GM12875 (cell line): ENCODE data around the gene WNK3.

Source experiments
- H3K4me3 ChIP-seq: one replicate; pipeline ENCODE4 v1.5.1; 2011; ENCODE audit warnings: low read depth, low read length, control low read depth
- TF ChIP-seq, protein P1 (sequence below): IDR thresholded peaks from 2 replicates; pipeline ENCODE4 v1.5.1; 2011; ENCODE audit warnings: low read depth, mild to moderate bottlenecking, control low read depth, inconsistent platforms, low read length, moderate library complexity, borderline replicate concordance; ENCODE audit not compliant: insufficient read depth

Gene WNK3

DNA sequence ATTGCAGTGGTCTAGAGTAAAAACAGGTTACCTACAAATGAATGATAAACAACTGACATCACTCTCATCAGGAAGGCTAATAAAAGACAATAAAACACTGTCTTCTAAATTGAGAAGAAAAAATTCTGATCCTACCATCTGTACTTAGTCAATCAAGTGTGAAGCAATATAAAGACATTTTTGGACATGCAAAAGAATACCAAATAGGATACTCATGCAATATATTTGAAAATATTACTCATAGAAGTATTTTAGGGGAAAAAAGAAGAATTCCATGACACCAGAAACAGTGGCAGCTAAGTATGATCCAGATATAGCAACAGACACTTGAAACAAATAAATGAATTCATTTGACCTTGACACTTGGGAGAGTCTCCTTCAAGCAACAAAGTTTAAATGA lies 111.0 kb downstream of the WNK3 start:
- H3K4me3 ChIP-seq, result no peak overlapping the region
- TF ChIP-seq, protein P1, sequence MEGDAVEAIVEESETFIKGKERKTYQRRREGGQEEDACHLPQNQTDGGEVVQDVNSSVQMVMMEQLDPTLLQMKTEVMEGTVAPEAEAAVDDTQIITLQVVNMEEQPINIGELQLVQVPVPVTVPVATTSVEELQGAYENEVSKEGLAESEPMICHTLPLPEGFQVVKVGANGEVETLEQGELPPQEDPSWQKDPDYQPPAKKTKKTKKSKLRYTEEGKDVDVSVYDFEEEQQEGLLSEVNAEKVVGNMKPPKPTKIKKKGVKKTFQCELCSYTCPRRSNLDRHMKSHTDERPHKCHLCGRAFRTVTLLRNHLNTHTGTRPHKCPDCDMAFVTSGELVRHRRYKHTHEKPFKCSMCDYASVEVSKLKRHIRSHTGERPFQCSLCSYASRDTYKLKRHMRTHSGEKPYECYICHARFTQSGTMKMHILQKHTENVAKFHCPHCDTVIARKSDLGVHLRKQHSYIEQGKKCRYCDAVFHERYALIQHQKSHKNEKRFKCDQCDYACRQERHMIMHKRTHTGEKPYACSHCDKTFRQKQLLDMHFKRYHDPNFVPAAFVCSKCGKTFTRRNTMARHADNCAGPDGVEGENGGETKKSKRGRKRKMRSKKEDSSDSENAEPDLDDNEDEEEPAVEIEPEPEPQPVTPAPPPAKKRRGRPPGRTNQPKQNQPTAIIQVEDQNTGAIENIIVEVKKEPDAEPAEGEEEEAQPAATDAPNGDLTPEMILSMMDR, result no peak

DNA sequence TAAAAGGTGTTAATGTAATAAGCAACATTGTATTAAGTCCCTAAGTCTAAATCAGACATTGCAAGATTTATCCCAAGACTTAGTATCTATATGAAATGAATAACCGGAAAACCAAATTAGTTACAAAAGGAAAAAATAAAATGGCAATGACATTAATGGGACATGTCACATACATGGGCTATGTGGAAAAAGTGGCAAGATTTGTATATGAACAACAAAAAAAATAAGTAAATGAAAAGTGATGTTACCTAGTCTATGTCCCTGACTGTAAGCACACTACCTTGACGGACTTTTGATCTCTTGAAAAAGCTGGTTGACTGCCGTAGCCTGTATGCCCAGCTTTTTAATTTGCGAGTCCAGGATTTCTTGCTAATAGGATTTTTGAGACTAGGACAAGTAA lies 119.3 kb downstream of the WNK3 start:
- H3K4me3 ChIP-seq, result no peak overlapping the region
- TF ChIP-seq, protein P1, result no peak

DNA sequence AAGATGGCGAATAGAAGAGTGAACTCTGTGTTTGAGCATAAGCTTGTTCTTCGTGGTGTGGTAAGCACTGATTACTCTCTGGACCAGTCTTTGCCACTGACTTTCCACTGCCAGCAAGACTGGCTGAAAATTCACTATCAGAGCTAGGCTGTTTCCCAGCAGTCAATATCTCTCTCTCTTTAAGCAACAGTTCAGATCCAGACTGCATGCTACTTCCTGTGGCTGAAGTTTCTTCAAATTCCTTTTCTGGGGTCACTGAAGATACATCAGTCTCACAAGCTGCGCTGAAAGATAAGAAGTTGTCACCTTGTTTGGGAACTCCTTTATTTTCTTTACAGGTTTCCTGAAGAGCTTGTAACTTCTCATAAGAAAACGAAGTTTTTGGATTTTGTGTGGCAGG lies 120.8 kb downstream of the WNK3 start:
- TF ChIP-seq, protein P1, result no peak
- H3K4me3 ChIP-seq, result no peak overlapping the region

DNA sequence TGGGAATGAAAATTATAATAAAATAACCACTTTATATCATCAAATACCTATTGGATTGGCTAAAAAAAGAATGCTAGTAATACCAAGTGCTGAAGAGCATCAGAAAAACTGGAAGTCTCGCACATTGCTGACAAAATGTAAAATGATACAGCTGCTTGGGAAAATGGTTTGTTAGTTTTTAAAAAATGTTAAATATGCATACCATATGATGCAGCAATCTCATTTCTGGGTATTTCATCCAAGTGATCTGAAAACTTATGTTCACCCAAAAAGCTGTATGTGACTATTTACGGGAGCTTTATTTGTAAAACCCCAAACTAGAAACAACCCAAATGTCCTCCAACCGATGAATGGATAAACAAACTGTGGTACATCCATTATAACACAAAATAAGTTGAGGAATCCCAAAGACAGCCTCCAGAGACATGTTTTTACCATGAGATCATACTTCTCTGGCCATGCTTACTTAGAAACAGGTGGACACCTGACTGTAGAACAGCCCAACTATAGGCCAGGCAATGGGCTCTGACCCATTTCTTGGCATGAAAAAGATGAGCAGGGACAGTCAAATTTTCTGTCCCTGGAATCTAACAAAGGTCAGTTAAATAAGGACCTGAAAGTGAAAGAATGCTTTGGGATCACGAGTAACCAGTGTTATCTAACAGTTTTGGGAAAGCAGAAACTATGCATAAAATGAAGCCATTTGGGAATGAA lies 127.3 kb downstream of the WNK3 start:
- TF ChIP-seq, protein P1, result no peak
- H3K4me3 ChIP-seq, result no peak overlapping the region

DNA sequence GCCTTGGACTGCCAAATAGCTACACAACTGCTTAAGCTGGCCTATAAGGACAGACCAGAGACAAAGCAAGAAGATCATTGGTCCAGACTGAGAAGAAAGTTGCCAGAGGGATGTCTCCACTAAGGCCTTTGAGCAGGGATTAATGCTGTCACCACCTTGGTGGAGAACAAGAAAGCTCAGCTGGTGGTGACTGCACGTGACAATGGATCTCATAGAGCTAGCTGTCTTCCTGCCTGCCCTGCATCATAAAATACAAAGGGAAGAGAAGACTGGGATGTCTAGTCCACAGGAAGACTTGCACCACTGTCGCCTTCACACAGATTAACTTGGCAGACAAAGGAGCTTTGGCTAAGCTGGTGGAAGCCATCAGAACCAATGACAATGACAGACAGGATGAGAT lies 134.3 kb downstream of the WNK3 start:
- TF ChIP-seq, protein P1, result no peak
- H3K4me3 ChIP-seq, result no peak overlapping the region

DNA sequence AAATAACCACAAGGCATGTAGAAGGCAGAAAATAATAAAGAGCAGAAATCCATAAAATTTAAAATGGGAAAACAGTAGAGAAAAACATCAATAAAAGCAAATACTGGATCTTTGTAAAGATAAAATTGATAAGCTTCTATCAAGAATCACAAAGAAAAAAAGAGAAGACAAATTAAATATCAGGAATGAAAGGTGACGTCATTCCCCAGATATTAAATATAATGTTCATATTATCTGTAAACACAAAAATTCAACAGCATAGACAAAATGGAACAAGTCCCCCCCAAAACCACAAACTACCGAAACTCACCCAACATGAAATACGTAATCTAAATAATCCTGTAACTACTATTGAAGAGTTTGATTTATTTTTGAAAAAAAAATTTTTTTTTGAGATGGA lies 144.2 kb downstream of the WNK3 start:
- no peak overlapping the region for H3K4me3 ChIP-seq
- TF ChIP-seq, protein P1, result no peak

DNA sequence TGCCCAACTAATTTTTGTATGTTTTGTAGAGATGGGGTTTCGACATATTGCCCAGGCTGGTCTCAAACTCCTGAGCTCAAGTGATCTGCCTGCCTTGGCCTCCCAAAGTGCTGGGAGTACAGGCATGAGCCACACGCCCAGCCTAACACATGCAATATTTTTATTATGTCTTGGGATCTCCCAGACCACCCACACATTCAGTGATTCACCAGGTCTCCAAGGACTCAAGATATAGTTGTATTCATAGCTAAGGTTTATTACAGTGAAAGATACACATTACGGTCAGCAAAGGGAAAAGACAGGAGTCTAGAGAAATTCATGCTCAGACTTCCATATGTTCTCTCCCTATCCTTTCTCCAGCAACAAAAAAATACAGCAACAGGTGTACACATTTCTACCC lies 149.3 kb downstream of the WNK3 start:
- no peak overlapping the region for H3K4me3 ChIP-seq
- TF ChIP-seq, protein P1, result no peak
